ENCODE results near the gene PITPNM2.

The PITPNM2 gene

GRCh38 chr12:123109319-123109772 lies 41.5 kb downstream of the PITPNM2 start:
- peaks cover 6% of the 10 kb centered on the region; the same call in 1 of the 2 replicates for H3K27me3 ChIP-seq (ENCODE audit: control insufficient read depth, low read length)
- H3K27ac ChIP-seq (ENCODE audit: low read depth, low read length) = no peak overlapping the region
- no peaks in the 10 kb centered on the region for H3K79me2 ChIP-seq (ENCODE audit: control insufficient read depth, low read length)
- no peaks in the 10 kb centered on the region for H3K36me3 ChIP-seq (ENCODE audit: control insufficient read depth, low read length)
- H3K4me3 ChIP-seq (ENCODE audit: low read length) = no peak overlapping the region
- H4K20me1 ChIP-seq (ENCODE audit: control insufficient read depth, insufficient read depth, low read depth, low read length) = no peaks in the 10 kb centered on the region
- H3K9me3 ChIP-seq (ENCODE audit: control insufficient read depth, insufficient read depth, low read length) = no peaks in the 10 kb centered on the region
- TF ChIP-seq EZH2phosphoT487 (IDR thresholded peaks at IDR 0.05; ENCODE audit: borderline replicate concordance, low read length) (no peak), CTCF (IDR thresholded peaks at IDR 0.05; ENCODE audit: low read depth, low read length, poor library complexity, severe bottlenecking) (no peak)
- H3F3A ChIP-seq (ENCODE audit: control insufficient read depth, insufficient read depth) = no peaks in the 10 kb centered on the region
- peaks cover 10% of the 10 kb centered on the region for H3K4me1 ChIP-seq (ENCODE audit: control insufficient read depth, low read length)
- no peaks in the 10 kb centered on the region for H3K9me2 ChIP-seq (replicated peaks; ENCODE audit: control insufficient read depth, low read length)
- H3K4me2 ChIP-seq (ENCODE audit: low read length) = no peak overlapping the region

GRCh38 chr12:123108682-123109066 lies 42.2 kb downstream of the PITPNM2 start:
- H3K79me2 ChIP-seq (ENCODE audit: control insufficient read depth, low read length) = no peaks in the 10 kb centered on the region
- H3F3A ChIP-seq (ENCODE audit: control insufficient read depth, insufficient read depth) = no peaks in the 10 kb centered on the region
- H3K9me2 ChIP-seq (replicated peaks; ENCODE audit: control insufficient read depth, low read length) = no peaks in the 10 kb centered on the region
- no peak for TF ChIP-seq EZH2phosphoT487 (IDR thresholded peaks at IDR 0.05; ENCODE audit: borderline replicate concordance, low read length)
- H3K27ac ChIP-seq (ENCODE audit: low read depth, low read length) = no peak overlapping the region
- no peak overlapping the region for H3K4me3 ChIP-seq (ENCODE audit: low read length)
- H3K27me3 ChIP-seq (ENCODE audit: control insufficient read depth, low read length) = 0 out of 2 replicates have a peak, but pooled peaks cover 1% of the 10 kb centered on the region
- no peaks in the 10 kb centered on the region for H4K20me1 ChIP-seq (ENCODE audit: control insufficient read depth, insufficient read depth, low read depth, low read length)
- H3K4me1 ChIP-seq (ENCODE audit: control insufficient read depth, low read length) = peaks cover 10% of the 10 kb centered on the region
- no peaks in the 10 kb centered on the region for H3K36me3 ChIP-seq (ENCODE audit: control insufficient read depth, low read length)
- no peaks in the 10 kb centered on the region for H3K9me3 ChIP-seq (ENCODE audit: control insufficient read depth, insufficient read depth, low read length)
- no peak overlapping the region for H3K4me2 ChIP-seq (ENCODE audit: low read length)

GRCh38 chr12:123107926-123108681 lies 42.8 kb downstream of the PITPNM2 start:
- H3K9me3 ChIP-seq (ENCODE audit: control insufficient read depth, insufficient read depth, low read length) = no peaks in the 10 kb centered on the region
- H3K4me2 ChIP-seq (ENCODE audit: low read length) = no peak overlapping the region
- TF ChIP-seq CTCF (IDR thresholded peaks at IDR 0.05; ENCODE audit: low read depth, low read length, poor library complexity, severe bottlenecking) (no peak), EZH2phosphoT487 (IDR thresholded peaks at IDR 0.05; ENCODE audit: borderline replicate concordance, low read length) (no peak)
- no peaks in the 10 kb centered on the region for H3F3A ChIP-seq (ENCODE audit: control insufficient read depth, insufficient read depth)
- H3K4me1 ChIP-seq (ENCODE audit: control insufficient read depth, low read length) = peaks cover 10% of the 10 kb centered on the region
- no peaks in the 10 kb centered on the region for H3K36me3 ChIP-seq (ENCODE audit: control insufficient read depth, low read length)
- H3K27me3 ChIP-seq (ENCODE audit: control insufficient read depth, low read length) = no peaks in the 10 kb centered on the region
- no peak overlapping the region for H3K27ac ChIP-seq (ENCODE audit: low read depth, low read length)
- no peaks in the 10 kb centered on the region for H3K9me2 ChIP-seq (replicated peaks; ENCODE audit: control insufficient read depth, low read length)
- no peaks in the 10 kb centered on the region for H3K79me2 ChIP-seq (ENCODE audit: control insufficient read depth, low read length)
- H4K20me1 ChIP-seq (ENCODE audit: control insufficient read depth, insufficient read depth, low read depth, low read length) = no peaks in the 10 kb centered on the region
- H3K4me3 ChIP-seq (ENCODE audit: low read length) = no peak overlapping the region

GRCh38 chr12:123106640-123107359 lies 44.1 kb downstream of the PITPNM2 start:
- Histone ChIP-seq H3K36me3 (ENCODE audit: control insufficient read depth, low read length) (no peaks in the 10 kb centered on the region), H3K79me2 (ENCODE audit: control insufficient read depth, low read length) (no peaks in the 10 kb centered on the region), H3K4me1 (ENCODE audit: control insufficient read depth, low read length) (peaks cover 10% of the 10 kb centered on the region), H3K27ac (ENCODE audit: low read depth, low read length) (no peak overlapping the region), H3K9me2 (replicated peaks; ENCODE audit: control insufficient read depth, low read length) (no peaks in the 10 kb centered on the region), H3K27me3 (ENCODE audit: control insufficient read depth, low read length) (no peaks in the 10 kb centered on the region), H3K4me2 (ENCODE audit: low read length) (peak overlapping the region; percentile 24; the same call in 1 of the 2 replicates), H3K9me3 (ENCODE audit: control insufficient read depth, insufficient read depth, low read length) (no peaks in the 10 kb centered on the region), H3F3A (ENCODE audit: control insufficient read depth, insufficient read depth) (no peaks in the 10 kb centered on the region), H3K4me3 (ENCODE audit: low read length) (no peak overlapping the region), H4K20me1 (ENCODE audit: control insufficient read depth, insufficient read depth, low read depth, low read length) (no peaks in the 10 kb centered on the region)
- TF ChIP-seq CTCF (IDR thresholded peaks at IDR 0.05; ENCODE audit: low read depth, low read length, poor library complexity, severe bottlenecking) (no peak), EZH2phosphoT487 (IDR thresholded peaks at IDR 0.05; ENCODE audit: borderline replicate concordance, low read length) (no peak)

Data from DOHH2 (cell line).